NCI-H748 treated with DMSO at 0.1 percent for 48 hours (cell line): ENCODE results near the gene FBXL13.

Experiments
- DNase-seq: peaks from one replicate; lab custom pipeline; 2025; lab: John Stamatoyannopoulos, UW

FBXL13 gene

GRCh38 chr7:102895602-102896001, 179.0 kb downstream of the FBXL13 start:
- DNase-seq: no peak

GRCh38 chr7:102892631-102893278, 181.8 kb downstream of the FBXL13 start:
- no peak for DNase-seq

- no peak for DNase-seq
These were observed 182.8 kb downstream of the FBXL13 start for GRCh38 chr7:102891693-102892261.

- no peak for DNase-seq
These were observed 183.5 kb downstream of the FBXL13 start for GRCh38 chr7:102890971-102891692.

- DNase-seq: no peak
These were observed 184.2 kb downstream of the FBXL13 start for GRCh38 chr7:102890292-102890970.

GRCh38 chr7:102889851-102890250, 184.7 kb downstream of the FBXL13 start:
- DNase-seq: no peak

GRCh38 chr7:102888561-102889233, 185.9 kb downstream of the FBXL13 start:
- DNase-seq: no peak

- DNase-seq: no peak
These were observed 191.3 kb downstream of the FBXL13 start for GRCh38 chr7:102883098-102883860.

GRCh38 chr7:102875700-102876295, 198.8 kb downstream of the FBXL13 start:
- no peak for DNase-seq

GRCh38 chr7:102874966-102875365, 199.6 kb downstream of the FBXL13 start:
- DNase-seq: no peak

- DNase-seq: no peak
These were observed 200.3 kb downstream of the FBXL13 start for GRCh38 chr7:102874166-102874829.

GRCh38 chr7:102873470-102874165, 201.0 kb downstream of the FBXL13 start:
- no peak for DNase-seq

GRCh38 chr7:102872460-102872859, 202.1 kb downstream of the FBXL13 start:
- DNase-seq: no peak

GRCh38 chr7:102869195-102869594, 205.4 kb downstream of the FBXL13 start:
- no peak for DNase-seq

- DNase-seq: no peak
These were observed 207.9 kb downstream of the FBXL13 start for GRCh38 chr7:102866535-102867215.

- no peak for DNase-seq
These were observed 209.6 kb downstream of the FBXL13 start for GRCh38 chr7:102864958-102865357.

- no peak for DNase-seq
These were observed 214.2 kb downstream of the FBXL13 start for GRCh38 chr7:102860351-102860811.

GRCh38 chr7:102859799-102860125, 214.8 kb downstream of the FBXL13 start:
- no peak for DNase-seq

GRCh38 chr7:102859084-102859798, 215.4 kb downstream of the FBXL13 start:
- DNase-seq: no peak
